NCI-H1436 (cell line): ENCODE results near the gene CPNE2.
"Not testable (repeated sequence)": the region's sequence is repeated elsewhere in the genome, so short reads cannot be mapped to it uniquely, and the experiment has no call there.

ENCODE experiments used
- DNase-seq: peaks from one replicate; lab custom pipeline; 2025; lab: John Stamatoyannopoulos, UW

The CPNE2 gene

DNA sequence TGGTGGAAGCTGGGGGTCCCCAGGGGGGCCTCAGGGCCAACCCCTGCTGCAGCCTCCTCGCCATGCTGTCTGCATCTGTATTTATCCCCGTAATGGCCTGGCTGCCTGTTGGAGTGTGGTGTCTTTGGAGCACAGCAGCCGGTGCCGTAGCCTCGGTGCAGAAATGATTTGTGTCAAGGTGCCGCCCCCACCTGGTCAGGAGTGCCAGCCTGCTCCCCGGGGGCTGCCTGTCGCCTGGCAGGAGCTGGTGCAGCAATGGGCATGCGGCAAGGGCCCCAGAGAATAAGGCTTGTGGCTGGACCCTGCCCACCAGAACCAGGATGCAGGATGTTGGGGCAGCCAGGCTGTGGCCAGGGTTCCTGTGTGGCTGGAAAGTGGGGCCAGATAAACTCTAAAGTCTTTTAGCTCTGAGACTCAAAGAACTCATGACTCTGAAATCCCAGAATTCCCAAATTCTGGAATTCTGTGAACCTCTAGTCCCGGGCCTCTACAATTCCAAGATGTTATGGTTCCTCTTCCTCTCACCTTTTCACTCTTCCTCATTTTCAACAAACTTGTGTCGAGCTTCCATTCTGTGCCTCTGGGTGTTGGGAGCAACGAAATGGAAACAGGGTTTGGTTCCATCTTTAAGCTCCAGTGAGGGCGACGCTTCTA, 5.9 kb downstream of the CPNE2 start:
- DNase-seq = peak; percentile 38

DNA sequence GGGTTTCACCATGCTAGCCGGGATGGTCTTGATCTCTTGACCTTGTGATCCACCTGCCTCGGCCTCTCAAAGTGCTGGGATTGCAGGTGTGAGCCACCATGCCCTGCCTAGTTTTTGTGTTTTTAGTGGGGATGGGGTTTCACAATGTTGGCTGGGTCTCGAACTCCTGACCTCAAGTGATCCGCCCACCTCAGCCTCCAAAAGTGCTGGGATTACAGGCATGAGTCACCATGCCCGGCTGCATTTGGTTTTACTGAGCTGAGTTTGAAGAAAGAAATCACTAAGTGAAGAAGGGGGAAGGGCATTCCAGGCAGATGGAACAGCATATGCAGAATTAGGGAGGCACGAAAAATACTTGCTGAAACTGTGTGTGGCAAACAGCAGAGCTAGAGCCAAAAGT, 7.6 kb downstream of the CPNE2 start:
- not testable (repeated sequence) for DNase-seq

GRCh38 chr16:57100445-57100844, 8.1 kb downstream of the CPNE2 start:
- DNase-seq = no peak

DNA sequence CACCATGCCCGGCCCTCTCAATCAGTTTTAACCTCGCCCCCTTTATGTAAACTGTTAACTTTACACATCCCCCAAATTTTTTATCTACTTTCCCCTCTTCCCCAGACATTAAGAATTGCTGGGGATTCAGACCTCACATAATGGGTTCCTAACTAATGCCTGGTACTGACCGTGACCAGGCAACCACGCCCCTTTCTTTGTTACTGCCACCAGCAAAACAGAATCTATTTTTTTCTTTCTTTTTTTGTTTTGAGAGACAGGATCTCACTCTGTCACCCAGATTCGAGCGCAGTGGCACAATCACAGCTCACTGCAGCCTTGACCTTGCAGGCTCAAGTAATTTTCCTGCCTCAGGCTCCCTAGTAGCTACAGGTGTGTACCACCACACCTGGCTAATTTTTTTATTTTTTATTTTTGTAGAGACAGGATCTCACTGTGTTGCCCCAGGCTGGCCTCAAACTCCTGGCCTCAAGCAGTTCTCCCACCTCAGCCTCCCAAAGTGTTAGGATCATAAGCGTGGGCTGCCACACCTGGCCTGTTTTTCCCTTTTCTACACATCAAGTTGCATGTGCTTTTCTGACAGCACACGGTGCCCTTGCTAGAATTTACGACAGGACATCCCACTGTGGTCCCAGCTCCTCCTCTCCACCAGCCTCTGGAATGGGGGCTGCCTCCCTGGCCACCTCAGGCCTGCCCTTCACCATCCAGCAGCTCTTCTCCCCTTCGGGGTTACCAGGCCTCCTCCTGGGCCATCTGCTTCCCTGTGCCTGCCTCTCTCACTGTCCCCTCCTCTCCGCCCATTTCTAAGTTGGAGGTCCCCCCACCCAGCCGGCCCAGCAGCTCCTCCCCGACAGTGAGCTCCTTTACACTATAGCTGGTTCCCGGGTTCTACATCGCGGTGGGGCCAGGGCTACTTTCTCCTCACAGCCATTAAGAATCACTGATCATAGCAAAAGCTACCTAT, 10.8 kb downstream of the CPNE2 start:
- DNase-seq = no peak

DNA sequence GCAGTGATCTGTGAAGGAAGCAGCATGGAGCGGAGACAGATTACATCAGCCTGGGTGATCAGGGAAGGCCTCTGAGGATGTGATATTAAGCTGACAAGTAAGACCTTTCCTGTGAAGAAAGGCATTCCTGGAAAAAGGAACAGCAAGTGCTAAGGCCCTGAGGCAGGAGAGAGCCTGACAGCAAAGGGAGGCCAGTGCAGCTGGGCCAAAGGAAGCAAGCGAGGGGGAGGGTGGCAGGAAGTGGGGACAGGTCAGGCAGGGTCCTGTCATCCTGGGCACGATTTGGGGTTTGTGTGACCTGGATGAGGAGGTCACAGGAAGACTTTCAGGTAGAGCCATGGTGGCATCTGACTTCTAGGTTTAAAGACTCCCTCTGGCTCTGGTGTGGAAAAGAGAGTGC, 12.3 kb downstream of the CPNE2 start:
- no peak for DNase-seq

GRCh38 chr16:57105184-57105583, 12.8 kb downstream of the CPNE2 start:
- no peak for DNase-seq

- no peak for DNase-seq
These were observed 14.4 kb downstream of the CPNE2 start for GRCh38 chr16:57106767-57107166.

DNA sequence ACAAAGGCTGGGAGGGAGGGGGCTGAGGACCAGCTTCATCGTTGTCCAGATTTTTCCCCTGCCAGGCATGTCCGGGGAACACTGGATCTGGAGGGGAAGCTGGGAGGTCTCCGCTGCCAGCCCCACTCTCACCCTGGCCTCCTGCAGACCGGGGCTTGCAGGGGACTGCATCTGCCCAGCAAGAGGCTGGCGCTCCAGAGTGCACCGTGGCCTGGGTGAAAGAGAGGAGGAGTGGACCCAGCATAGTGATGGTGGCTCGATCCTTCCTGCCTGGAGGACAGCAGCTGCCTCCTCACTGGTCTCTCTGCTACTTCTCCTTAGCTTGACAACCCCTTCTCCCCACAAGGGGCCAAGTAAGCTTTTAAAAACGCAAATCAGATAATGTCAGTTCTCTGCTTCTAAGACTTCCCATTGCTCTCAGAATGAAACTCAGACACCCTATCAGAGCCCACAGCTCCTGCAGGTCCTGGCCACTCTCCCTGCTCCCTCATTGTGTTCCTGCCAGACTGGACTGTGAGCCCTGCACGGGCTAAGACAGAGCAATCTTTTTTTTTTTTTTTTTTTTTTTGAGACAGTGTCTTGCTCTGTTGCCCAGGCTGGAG, 15.0 kb downstream of the CPNE2 start:
- no peak for DNase-seq

DNA sequence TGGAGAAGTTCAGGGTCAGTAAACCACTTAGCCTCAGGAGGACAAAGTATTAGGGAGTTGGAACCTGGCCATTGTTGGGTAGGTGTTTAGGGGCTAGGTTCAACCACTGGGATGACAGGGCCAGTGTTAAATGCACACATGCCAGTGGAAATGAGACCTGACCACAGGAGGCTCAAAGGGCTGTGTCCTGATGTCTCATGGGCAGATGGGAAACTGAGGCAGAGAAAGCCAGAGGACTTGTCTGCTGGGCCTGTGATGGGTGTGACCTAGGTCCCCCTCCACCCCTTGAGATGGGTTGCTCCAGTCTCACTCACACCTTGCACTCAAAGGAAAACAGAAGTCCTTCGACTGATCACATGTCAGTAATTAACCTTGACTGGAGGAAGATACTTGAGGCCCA, 16.0 kb downstream of the CPNE2 start:
- no peak for DNase-seq

DNA sequence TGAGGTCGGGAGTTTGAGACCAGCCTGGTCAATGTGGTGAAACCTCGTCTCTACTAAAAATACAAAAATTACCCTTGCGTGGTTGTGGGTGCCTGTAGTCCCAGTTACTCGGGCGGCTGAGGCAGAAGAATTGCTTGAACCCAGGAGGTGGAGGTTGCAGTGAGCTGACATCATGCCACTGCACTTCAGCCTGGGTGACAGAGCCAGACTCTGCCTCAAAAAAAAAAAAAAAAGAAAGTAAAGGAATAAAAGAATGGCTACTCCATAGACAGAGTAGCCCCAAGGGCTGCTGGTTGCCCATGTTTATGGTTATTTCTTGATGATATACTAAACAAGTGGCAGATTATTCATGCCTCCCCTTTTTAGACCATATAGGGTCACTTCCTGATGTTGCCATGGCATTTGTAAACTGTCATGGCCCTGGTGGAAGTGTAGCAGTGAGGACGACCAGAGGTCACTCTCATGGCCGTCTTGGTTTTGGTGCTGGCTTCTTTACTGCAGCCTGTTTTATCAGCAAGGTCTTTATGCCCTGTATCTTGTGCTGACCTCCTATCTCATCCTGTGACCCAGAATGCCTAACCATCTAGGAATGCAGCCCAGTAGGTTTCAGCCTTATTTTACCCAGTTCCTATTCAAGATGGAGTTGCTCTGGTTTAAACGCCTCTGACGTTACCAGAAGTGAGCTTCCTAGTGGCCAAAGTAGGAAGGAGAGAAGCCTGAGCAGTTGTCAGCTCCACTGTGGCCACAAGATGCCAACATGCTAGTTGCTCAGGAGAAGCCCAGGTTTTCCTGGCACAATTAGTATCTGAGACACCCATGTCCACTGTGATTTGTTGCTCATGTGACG, 17.1 kb downstream of the CPNE2 start:
- DNase-seq = not testable (repeated sequence)

DNA sequence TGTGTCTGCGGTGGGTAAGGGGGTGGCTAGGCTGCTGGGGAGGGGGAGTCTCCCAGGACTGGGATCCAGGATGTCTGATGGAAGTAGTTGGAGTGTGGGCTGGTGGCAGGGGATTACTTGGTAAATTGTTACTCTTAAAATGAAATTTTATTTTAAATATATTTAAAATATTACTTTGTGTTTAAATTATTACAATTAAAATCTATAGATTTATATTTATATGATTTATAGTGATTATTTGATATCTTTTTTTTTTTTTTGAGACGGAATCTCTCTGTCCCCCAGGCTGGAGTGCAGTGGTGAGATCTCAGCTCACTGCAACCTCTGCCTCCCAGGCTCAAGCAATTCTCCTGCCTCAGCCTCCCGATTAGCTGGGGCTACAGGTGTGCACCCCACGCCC, 18.6 kb downstream of the CPNE2 start:
- DNase-seq = no peak

- no peak for DNase-seq
These were observed 19.0 kb downstream of the CPNE2 start for GRCh38 chr16:57111420-57111819.

DNA sequence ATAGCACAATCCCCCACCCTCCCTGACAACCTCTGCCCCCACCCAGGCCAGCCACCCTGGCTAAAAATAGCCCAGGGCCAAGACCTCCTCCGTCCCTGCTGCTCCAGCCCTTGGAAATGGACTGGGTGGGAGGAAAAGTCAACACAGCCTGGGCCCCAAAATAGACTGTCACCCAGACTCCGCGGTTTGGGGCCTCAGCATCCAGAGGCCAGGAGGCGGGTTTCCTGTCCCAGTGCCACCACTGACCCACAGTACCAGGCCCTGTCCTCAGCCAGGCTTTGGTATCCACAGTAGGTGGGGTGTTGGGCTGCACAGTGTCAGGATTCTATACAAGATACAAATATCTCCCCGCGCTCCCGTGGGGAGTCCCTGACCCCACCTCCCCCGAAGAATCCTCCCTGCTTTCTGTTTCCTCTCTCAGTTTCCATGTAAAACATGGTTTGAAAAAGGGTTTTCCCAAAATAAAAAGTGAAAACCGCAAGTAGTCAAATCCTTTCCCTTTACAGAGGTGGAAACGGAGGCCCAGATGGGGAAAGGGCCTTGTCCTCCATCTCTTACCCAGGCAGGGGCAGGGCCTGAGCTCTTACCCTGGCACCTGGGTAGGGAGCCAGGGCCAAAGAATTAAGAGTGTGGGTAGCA, 20.1 kb downstream of the CPNE2 start:
- DNase-seq = no peak

DNA sequence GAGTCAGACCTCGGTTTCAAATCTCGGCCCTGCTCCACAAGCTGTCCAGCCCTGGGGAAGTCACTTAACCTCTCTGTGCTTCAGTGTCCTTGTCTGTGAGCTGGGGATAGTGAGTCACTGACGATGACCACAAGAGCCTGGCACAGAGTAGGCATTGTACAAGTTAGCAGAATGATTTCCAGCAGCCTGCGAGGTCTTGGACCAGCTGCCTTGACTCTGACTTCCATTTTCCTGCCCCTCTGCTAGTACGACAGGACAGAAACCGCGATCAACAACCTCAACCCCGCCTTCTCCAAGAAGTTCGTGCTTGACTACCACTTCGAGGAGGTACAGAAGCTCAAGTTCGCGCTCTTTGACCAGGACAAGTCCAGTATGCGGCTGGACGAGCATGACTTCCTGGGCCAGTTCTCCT, 20.7 kb downstream of the CPNE2 start:
- no peak for DNase-seq

DNA sequence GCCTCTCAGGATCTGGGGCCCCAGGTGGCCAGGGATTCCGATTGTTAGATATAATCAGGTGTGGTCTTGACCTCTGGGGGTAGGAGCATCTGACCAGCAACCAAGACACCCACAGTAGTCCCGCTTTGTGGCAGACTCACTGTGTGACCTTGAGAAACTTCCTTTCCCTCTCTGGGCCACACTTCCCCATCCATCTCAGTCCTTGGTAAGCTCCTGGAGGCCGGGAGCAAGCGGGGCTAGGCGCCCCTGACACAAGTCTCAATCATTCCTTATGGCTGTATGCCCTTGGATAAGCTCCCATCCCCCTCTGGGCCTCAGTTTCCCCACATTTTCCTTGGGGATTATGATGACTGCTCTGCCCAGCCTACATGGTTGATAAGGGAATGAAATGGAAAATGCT, 21.3 kb downstream of the CPNE2 start:
- DNase-seq = no peak

GRCh38 chr16:57115168-57115513, 22.8 kb downstream of the CPNE2 start:
- DNase-seq = no peak

DNA sequence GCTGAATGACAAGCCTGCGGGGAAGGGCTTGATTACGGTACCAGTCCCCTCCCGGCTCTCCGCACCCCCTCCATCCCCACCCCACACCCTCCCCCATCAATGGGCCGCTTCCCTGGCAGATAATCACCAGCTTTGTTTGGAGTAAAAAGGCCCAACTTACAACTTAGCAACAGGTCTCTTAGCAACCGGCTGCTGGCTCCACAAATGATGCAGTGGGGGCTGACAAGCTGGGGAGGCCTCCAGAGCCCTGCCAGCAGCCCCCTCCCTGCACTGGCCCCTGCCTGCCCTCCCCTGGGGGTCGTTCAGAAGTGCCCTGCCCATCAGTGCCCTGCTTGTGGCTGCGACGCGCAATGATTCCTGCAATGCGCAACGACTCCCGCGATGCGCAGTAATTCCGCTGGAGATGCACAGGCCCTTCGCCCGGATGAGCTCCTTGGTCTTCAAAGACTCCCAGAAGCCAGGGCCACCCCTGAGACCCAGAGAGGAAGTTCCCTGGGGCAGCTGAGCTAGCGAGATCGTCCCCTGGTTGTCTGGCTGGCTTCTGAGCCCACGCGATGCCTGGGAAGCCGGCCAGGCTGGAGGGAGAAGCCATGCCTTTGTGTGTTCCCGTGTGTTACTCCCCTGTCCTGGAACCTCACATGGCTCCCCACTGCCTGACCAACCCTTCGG, 23.3 kb downstream of the CPNE2 start:
- DNase-seq = peak; percentile 87

DNA sequence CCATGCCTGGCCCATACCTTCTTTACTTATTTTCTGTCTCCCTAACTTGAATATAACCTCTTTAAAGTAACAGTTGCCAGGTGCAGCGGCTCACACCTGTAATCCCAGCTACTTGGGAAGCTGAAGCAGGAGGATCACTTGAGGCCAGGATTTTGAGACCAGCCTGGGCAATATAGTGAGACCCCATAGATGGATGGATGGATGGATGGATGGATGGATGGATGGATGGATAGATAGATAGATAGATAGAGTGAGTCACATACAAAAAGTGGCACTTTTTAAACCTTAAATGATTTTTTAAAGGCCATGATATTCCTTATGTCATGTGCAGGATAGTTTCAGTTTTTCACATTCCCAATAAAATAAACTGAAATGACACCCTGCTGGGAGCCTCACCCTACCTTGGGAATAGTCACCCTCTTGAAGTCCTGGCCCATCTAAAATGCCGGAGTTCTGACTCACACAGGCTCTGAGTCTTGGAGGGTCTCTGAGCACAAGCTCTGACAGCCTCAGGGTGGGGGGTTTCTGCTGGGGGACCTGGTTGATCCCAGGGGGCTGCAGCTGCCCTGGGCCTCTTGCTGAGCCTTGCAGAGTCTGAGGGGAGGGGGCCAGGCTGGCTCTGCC, 26.2 kb downstream of the CPNE2 start:
- no peak for DNase-seq

- no peak for DNase-seq
These were observed 31.0 kb downstream of the CPNE2 start for GRCh38 chr16:57123216-57123973.
